Activated CD4-positive, alpha-beta T cell treated with anti-CD3 and anti-CD28 coated beads, Interleukin-2, amount 50 U/mL, for 48 hours (primary cell): Measurements from ENCODE around the gene MYLK.

Experiments
- DNase-seq, 2 experiments: peaks; one replicate each; pipeline ENCODE4 v3.0.0-alpha.2; 2020

The MYLK gene

DNA sequence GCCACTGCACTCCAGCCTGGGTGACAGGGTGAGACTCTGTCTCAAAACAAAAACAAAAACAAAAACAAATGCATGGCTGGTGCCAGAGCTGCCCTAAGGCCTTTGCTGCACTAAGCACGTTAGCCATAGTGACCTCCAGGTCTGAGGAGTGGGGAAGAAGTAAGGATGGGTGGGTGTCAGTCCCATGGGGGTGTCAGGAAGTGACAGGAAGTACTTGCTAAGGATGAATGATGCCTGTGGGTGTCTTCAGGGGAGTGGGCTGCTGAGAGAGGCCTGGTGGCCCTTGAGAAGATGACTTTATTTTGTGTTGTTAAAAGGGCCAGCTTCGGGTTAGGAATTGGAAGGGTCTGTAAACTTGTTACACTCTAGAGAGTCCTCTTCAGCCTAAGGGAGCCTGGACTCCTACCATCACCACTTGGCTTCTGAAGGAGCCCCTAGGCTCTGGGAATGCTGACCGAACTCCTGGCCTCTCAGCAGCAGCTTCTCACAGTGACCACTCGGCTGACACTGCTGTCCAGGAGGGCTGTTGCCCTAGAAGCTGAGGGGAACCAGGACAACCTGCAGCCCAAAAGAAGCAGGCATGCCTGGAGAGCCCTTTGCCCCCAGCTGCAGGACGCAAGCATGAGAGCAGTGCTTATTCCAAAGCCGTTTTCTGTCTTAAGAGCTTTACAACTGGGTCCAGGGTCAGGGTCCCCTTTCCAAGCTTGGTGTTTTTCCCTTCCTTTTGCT, 116.4 kb downstream of the MYLK start:
- DNase-seq, result no peak

DNA sequence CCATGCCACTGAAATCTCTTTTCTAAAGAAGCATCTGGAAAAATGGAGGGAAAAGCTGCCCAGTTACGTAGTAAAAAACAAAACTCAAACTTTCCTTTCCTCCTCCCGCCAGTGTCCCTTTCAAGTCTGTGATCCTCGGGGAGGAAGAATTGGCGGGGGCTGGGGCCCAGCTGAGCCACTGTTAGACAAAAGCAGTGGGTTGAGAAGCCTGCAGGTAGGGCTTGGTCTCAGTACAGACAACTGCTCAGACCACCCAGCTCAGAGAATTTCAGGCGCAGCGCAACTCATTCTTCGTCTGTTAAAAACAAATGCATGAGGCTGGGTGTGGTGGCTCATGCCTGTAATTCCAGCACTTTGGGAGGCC, 117.1 kb downstream of the MYLK start:
- no peak for DNase-seq

DNA sequence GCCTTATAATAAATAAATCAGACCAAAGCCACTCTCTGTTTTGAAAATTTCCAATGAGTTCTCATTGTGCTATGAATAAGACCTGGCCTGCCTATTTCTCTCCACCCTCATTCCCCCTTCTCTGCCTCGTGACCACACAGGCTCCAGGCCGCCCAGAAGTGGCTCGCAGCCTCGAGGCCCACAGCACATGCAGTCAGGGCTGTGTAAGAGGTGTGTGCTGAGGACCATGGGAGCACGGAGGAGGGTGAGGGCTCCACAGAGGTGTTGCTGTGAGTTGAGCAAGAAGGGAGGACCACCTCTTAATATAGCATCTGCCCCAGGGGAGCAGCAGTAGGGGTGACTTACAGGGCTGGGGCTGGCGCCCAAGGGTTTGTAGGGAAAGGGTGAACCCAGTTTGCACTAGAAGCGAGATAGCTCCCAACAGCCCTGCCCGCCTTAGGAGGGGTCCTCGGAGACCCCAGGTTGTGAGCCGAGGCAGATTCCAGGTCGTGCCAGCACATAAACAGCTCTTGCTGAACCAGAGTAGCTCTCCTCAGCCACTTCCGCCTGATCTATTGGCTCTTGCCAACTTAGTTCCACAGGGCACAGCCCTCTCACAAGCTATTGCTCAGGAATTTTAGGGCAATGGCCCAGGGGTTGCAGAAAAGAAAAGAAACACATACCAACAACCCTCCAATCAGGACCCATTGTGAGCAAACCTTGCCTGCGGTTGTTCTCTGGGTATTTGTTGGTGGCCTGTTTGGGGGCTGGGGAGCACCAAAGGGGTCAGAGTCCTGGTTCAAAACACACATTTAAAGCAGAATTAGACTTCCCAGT, 117.7 kb downstream of the MYLK start:
- no peak for DNase-seq

DNA sequence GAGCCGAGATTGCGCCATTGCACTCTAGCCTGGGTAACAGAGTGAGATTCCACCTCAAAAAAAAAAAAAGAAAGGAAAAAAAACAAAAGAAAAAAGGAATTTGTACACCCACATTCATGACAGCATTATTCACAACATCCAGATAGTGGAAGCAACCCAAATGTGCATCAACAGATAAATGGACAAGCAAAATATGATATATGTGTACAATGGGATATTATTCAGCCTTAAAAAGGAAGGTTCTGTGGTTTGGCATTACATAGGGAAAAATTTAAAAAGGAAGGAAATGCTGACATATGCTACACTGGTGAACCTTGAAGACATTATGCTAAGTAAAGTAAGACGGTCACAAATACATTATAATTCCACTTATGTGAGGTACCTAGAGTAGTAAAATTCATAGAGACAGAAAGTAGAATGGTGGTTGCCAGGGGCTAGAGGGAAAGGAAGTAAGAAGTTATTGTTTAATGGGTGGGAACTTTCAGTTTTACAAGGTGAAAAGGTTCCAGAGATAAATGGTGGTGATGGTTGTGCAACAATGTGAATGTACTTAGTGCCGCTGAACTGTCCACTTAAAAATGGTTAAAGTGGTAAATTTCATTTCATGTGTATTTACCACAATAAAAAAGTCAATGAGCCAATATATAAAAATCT, 118.5 kb downstream of the MYLK start:
- no peak for DNase-seq

DNA sequence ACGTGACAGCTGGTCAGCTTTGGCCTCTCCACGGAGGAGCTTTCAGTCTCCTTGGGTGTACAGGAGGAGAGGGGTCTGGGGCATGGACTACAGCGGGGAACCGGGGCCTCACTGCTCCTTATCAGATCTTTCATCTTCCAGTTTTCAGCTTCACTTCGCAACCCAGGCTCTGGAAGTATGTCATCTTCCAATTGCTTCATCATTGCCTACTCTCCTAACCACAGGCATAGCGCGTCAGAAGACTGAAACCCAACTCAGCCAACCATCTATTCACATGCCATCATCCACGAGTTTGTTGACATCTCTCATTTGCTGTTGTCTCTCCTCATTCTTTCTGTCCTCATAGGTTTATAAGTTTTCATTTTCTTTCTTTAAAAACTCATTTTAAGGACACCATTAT, 119.5 kb downstream of the MYLK start:
- no peak for DNase-seq

DNA sequence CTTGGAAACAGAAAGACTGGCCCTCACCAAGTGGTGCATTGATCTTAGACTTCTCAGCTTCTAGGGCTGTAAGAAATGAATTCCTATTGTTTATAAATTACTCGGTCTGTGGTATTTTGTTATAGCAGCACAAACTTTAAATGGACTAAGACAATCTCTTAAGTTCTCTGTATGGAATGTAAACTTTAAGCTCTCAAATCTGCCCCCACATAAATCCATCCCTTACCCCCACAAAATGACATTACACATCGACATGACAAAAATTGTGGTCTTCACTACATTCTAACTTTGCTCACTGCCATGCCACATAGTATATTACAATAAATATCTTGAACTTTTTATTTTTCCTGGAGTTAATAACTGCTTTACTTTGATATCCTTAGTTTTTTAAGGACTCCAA, 121.3 kb downstream of the MYLK start:
- DNase-seq, result no peak

DNA sequence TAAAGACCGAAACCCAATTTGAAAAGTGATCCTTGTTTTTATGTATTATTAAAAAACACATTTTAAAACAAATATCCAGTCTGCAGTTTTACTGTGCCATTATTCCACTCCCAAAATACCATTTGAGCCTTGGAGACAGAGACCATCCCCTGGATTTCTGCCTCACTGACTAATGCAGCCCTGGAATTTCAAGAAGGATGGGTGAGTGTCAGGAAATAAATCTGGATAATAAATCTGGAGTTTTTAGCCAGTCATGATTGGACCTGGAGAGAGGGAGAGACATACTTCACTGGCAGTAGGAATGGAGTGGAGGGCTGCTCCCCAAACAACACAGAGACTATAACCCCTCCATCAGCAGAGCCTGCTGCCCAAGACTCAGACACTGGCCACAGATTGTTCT, 123.3 kb downstream of the MYLK start:
- no peak for DNase-seq

DNA sequence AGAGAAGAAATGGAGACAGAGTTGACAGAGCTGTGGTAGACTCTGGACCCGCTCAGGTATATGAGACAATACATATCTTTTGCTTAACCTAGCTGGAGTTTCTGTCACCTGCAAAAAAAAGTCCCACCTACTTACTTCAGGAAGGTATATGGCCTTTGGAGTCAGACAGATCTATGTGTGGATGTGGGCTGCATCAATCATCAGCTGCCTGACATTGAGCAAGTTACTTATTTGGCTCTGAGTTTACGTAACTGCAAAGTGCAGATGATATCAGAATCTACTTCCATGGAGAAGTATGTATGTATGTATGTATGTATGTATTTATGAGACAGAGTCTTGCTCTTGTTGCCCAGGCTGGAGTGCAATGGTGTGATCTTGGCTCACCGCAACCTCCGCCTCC, 124.3 kb downstream of the MYLK start:
- no peak for DNase-seq

DNA sequence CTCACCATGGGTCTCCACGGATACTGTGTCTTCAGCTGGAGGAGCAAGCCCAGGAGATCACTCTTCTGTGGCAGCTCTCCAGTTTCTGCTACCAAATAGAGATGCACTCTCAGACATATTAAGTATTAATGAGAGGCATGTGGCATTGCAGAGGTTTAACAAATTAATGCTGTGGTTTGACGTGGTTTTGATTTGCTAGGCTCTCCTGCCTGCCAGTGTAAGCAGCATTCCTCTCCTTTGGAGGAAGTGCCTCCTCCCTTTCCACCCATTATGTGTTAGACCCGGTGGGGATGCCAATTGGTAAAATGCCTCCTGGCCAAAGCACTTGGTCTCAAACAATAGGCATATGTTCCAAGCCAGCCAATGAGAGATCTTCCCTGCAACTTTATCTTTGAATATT, 124.8 kb downstream of the MYLK start:
- no peak for DNase-seq

DNA sequence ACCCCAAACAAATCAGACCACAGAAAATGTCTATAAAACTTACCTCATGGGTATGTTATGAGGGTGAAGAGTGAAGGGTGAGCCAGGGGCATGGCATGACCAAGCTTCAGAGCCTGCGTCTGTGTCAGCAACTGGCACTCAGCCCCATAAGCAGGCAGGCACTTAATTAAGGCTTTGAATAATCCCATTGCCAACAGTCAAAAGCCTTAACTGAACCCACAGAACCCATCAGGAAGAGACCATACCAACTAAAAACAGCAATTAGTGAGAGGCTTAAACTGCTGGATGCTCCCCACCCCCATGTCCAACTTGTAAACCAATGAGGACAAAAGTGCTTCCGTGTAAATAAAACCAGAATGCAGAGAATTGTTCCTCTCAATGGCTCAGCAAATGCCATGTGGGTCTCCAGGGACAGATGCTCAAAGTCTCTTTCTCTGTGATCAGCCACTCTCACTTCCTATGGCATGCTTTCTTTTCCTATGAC, 126.0 kb downstream of the MYLK start:
- no peak for DNase-seq

DNA sequence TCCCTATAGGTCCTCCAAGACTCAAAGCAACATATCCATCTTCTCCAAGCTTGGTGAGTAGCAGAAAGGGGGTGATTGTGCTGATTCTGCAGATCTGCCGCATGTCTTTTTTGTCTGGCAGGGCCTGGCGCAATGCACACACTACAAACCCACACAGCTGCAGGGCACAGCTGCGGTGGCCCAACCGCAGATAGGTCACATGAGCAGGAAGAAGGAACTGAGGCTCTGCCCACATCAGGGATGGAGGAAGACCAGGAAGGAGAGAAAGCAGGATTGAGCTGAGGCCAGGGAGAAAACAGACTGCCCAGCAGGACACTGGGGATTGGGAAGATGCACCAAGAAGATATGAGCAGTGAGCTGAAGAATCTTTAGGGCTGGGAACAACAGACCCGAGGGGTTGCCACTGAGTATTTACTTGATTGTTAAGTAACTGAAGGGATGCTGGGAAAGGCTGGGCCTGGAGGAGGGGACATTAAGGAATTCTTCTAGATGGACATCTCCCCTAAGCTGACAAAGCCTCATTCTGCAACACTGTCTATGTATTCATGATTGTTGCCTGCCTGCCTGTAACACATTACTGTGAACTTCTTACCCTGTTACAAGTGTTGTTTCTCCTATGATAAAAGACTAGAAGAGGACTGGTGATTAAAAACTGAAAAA, 126.7 kb downstream of the MYLK start:
- DNase-seq, result no peak

DNA sequence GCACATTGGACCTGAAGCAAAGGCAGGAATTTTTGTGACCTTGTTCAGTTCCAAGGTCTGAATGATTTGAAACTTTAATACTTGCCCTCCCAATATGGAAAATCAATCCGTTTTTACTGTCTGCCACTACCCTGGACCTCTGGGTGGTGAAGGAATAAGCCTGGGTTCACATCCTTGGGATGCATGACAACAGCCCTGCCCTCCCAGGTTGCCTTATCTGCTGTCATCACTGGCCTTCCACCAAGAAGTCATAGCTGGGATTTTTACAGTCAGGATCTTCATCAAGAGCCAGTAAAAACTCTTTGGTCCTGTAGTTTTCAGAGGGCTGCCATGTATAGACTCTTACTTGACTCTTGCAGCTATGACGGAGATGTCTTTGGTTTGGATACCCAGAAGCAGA, 128.6 kb downstream of the MYLK start:
- DNase-seq, result no peak

DNA sequence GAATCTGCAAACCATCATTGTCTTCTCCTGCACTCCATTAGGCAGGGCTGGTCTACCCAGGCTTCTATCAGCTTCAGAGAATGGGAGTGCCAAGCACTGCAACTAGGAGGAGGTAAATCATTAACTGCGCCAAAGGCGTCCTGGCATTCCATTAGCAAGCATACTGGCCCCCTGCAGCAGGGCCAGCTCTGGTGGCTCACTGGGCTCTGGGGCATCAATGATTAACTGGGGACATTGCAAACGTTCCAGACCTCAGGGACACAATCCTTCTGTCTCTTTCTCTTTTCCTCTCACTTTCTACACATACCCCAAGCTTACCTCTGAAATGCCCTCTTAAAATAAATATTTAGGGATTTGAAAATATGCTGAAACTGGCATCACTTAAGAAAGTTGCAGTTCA, 129.0 kb downstream of the MYLK start:
- no peak for DNase-seq

DNA sequence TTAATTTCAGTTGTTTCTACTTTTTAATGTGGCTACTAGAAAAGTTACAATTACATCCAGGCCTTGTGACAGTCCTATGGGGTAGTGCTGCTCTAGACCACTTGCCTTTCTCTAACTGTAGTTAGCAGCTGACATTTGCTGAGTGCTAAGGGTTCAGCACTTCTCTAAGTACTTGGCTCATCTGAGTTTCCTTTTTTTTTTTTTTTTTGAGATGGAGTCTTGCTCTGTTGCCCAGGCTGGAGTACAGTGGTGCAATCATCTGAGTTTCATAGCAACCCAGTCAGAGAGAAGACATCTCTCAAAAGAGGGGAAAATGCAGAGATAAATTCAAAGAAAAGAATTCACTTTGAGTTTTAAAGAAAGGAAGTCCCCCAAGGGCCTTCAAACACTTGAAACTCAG, 130.8 kb downstream of the MYLK start:
- no peak for DNase-seq

DNA sequence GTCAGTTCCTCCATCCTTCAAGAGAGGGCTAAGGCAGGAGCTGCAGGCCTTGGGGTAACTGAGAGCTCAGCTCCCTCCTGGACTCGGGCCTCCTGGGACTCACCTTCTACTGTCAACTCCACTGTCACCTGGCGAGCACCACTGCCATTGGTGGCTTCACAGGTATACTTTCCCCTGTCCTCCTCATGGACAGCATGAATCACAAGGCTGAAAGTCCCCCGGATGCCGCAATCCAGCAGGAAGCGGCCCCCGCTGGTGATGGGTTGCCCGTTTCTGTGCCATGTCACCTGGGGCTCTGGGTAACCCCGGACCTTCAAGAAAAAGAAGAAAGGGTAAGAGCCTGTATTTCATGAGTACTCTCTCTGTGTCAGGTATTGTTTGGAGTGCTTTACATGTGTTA, 131.9 kb downstream of the MYLK start:
- DNase-seq, result no peak

DNA sequence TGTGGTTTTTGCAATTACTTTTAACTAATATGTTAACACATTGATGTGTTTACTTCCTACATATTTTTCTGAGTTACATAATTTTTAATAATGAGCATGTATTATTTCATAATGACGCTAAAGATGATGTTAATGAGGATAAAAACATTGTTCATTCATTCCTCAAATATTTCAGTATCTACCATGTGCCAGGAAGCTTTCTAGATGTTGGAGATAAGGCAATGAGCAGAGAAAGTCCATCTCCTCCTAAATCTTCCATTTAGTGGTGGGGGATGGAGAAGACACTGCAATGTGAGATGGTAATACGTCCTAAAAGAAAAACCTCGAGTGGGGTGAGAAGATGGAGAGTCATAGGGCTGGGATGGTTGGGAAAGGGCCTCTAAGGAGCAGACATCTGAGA, 132.7 kb downstream of the MYLK start:
- no peak for DNase-seq

DNA sequence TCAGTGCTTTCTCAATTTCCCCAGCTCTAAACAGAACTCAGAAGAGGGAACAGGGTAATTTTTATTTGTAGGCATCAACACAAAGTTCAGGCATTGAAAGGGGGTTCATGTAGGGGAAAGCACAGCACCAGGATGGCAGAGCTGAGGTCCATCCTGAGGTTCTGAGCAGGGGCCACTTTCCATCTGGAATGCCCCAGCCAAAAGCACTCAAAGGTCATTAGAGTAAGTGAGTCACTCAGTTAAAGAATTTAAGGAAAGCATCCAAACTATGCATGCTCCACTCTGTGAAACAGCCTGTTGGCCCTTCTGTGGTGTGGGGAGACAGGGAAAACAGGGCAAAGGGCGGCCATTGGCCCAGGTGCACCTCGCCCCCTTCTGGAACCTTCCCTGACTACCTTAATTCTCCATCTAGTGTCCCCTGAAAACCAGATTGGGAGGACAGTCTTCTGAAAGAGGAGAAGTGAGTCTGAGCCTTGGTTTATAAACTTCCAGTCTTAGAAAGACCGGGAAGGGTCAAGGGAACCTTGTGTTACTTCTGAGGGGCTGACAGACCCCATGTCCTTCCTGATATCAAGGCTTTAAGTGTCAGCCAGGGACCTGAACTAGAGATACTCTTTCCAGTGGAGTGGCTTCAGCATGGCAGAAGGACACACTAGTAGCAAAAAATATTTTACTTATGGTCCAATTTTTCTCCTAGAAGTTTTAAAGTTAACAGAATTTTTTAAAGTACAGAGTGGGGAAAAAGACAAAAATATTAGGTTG, 133.3 kb downstream of the MYLK start:
- DNase-seq, result no peak

DNA sequence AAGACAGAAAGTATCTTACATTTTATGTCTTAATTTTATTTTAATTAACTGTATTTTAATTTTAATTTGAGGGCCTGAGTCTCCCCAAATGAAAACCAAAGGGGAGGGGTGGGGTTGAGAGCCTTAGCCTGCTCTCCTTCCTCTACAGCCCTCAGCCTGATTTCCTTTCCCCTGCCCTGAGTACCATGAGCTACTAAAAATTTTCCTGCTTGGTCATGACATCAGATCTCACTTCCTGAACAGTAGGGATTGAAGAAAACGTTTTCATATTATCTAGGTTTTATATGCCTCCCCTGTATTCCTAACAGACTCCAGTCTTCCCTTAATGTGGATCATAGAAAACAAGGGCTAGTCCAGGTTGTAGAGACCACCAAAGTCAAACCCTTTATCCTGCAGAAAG, 133.9 kb downstream of the MYLK start:
- no peak for DNase-seq

DNA sequence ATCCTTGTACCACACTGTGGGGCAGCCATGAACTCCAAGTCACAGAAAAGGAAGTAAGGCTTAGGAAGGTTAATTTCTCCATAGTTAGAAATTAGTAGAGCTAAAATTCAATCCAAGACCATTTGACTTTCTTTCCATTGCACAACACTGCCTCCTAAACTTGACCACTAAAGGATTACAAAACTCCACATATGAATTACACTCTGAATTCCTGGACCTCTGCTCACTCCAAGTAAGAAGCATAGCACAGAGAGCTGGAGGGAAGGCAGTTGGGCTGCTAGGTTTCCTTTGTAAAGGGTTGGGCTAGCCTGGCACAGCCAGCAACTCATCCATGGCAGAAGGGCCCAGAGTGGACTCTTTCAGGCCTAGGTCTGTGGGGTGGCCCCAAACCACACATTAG, 134.4 kb downstream of the MYLK start:
- DNase-seq, result no peak

DNA sequence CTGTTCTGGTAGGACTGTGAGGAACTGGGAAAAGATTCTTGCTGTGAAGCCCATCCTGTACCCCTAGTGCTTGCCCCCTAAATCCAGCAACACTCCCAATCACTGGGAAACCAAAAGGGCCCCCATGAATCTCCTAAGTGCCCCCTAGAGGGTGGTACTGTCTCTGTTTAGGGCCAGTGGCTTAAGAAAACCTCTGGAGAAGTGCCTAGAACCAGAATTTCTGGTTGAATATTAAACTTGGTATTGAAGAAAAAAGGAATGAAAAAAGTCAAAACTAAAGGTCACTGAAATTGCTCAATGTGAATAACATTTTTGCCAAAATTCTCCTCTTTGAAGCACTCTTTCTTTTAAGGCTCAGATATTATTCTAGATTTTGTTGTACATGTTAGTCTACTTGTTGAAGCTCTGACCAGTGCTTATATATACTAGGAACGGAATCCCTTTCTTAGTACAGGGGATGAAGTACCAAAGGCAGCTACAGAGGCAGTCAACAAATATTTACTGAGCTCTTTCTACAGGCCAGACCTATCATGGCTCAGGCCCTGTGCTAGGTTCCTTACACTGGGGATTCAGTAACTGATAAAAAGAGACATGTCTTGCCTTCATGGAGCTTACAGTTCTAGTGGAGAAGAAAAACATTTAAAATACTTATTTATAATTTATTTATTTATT, 138.8 kb downstream of the MYLK start:
- DNase-seq, result no peak

DNA sequence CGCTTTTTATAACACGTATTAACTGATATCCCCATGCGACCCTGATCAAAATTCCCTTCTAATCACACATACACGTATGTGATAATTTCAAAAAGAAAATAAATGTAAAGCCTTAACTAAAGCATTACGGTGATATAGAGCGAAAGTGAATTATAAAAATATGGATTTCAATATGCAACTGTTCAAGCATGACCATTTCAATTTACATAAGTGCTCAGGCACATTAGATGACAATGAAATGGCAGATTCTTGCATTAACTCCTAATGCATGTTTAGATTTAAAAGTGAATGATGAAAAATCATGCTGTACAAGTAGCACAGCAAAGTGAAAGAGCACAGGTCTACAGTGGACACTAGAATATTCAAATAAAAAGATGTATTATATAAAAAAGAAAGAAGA, 140.1 kb downstream of the MYLK start:
- DNase-seq, result no peak

DNA sequence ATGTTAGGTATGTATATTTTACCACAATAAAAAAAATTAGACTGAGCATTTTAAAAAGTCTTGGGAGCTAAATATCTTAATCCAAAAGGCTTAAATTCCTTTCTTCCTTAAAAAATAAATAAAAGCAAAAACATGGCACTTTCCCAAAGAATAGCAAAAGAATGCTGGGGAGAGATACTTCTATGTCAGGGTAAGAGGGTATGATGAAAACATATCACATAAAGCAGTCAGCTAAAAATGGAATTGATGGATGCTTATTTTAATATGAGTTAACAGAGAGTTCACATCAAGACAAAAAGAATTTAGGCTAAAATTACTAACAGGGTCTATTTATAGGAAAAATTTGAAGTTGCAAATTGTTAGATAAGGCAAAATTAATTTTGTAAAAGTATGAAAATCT, 141.0 kb downstream of the MYLK start:
- no peak for DNase-seq
